ENCODE results near the gene HOXA10.

HOXA10 gene

GRCh38 chr7:27145914-27146412 is 28.2 kb downstream of the HOXA10 start:
- peaks cover 74% of the 10 kb centered on the region for H3K9me3 ChIP-seq
- peaks cover 6% of the 10 kb centered on the region; the same call in 1 of the 2 replicates for H3K4me1 ChIP-seq
- H3K4me3 ChIP-seq = no peak overlapping the region
- H3K9ac ChIP-seq = no peak overlapping the region
- no peak overlapping the region for H3K4me2 ChIP-seq
- no peak overlapping the region for H3K27ac ChIP-seq
- H4K20me1 ChIP-seq = peaks cover 4% of the 10 kb centered on the region; the same call in 1 of the 2 replicates
- no peak for TF ChIP-seq Cebpa-rat (IDR thresholded peaks at IDR 0.05)
- H3K36me3 ChIP-seq = peaks cover 20% of the 10 kb centered on the region
- peaks cover 96% of the 10 kb centered on the region for H3K27me3 ChIP-seq

DNA sequence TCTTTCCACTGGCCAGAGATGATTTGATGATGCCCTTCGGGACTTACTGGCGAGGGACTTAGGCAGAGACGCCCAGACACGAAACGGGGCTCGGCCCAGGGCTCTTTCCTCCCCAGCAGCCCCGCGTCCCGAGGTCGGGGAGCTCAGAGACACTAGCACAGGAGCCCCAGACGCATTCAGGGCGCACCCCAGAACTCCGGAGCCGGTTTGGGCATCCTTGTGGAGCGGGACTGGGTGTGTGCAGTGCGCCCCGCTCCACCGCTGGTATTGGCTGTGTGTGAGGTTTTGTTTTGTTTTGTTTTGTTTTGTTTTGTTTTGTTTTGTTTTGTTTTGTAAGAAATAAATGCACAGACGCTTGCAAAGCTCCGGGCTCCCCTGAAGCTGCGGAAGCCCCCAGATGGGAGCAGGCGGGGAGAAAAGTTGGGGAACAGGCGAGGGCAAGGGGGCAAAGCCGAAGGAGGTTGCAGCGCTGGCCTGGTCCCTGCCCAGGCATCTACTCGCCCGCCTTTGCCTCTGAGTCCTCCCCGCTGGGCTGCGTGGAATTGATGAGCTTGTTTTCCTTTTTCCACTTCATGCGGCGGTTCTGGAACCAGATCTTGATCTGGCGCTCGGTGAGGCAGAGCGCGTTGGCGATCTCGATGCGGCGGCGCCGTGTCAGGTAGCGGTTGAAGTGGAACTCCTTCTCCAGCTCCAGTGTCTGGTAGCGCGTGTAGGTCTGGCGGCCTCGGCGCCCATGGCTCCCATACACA is 28.8 kb downstream of the HOXA10 start:
- TF ChIP-seq Cebpa-rat (IDR thresholded peaks at IDR 0.05) = no peak
- no peak overlapping the region for H3K4me3 ChIP-seq
- peaks cover 20% of the 10 kb centered on the region for H3K36me3 ChIP-seq
- H3K9ac ChIP-seq = no peak overlapping the region
- peaks cover 4% of the 10 kb centered on the region; the same call in 1 of the 2 replicates for H4K20me1 ChIP-seq
- H3K4me1 ChIP-seq = 0 out of 2 replicates have a peak, but pooled peaks cover 6% of the 10 kb centered on the region
- no peak overlapping the region for H3K27ac ChIP-seq
- H3K4me2 ChIP-seq = no peak overlapping the region
- H3K27me3 ChIP-seq = peaks cover 90% of the 10 kb centered on the region
- peaks cover 74% of the 10 kb centered on the region for H3K9me3 ChIP-seq

DNA sequence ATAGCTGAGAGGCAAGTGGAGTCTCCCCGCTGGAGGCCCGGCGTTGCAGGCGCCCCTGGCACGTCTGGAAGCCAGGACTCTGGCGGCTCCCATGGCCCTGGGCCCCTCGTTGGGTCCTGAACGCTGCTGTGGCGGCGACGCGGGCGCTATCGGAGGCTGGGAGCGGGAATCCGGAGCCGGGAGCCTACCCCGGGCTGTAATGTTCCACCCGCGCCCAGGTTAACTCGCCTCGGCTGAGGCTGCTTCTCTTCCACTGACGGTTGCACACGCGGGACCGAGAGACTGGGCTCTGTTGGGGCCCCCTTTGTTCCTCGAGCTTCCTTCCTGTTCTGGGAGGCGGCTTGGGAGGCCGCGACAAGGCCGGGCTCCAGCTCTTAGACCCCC is 29.3 kb downstream of the HOXA10 start:
- no peak overlapping the region for H3K9ac ChIP-seq
- peaks cover 74% of the 10 kb centered on the region for H3K9me3 ChIP-seq
- H3K4me3 ChIP-seq = no peak overlapping the region
- peaks cover 4% of the 10 kb centered on the region; the same call in 1 of the 2 replicates for H4K20me1 ChIP-seq
- H3K4me1 ChIP-seq = 0 out of 2 replicates have a peak, but pooled peaks cover 6% of the 10 kb centered on the region
- H3K27me3 ChIP-seq = peaks cover 84% of the 10 kb centered on the region
- no peak for TF ChIP-seq Cebpa-rat (IDR thresholded peaks at IDR 0.05)
- H3K27ac ChIP-seq = no peak overlapping the region
- H3K36me3 ChIP-seq = peaks cover 20% of the 10 kb centered on the region
- no peak overlapping the region for H3K4me2 ChIP-seq

- H3K27ac ChIP-seq = no peak overlapping the region
- H3K9me3 ChIP-seq = peaks cover 80% of the 10 kb centered on the region
- H4K20me1 ChIP-seq = peaks cover 4% of the 10 kb centered on the region; the same call in 1 of the 2 replicates
- H3K36me3 ChIP-seq = peaks cover 20% of the 10 kb centered on the region
- peaks cover 78% of the 10 kb centered on the region for H3K27me3 ChIP-seq
- no peak for TF ChIP-seq Cebpa-rat (IDR thresholded peaks at IDR 0.05)
- H3K4me1 ChIP-seq = 0 out of 2 replicates have a peak, but pooled peaks cover 6% of the 10 kb centered on the region
- H3K9ac ChIP-seq = no peak overlapping the region
- 0 out of 2 replicates have a peak overlapping the region, but pooled peaks have one; percentile 18 for H3K4me3 ChIP-seq
- H3K4me2 ChIP-seq = no peak overlapping the region
Observed at GRCh38 chr7:27143950-27144780, 30.0 kb downstream of the HOXA10 start.

DNA sequence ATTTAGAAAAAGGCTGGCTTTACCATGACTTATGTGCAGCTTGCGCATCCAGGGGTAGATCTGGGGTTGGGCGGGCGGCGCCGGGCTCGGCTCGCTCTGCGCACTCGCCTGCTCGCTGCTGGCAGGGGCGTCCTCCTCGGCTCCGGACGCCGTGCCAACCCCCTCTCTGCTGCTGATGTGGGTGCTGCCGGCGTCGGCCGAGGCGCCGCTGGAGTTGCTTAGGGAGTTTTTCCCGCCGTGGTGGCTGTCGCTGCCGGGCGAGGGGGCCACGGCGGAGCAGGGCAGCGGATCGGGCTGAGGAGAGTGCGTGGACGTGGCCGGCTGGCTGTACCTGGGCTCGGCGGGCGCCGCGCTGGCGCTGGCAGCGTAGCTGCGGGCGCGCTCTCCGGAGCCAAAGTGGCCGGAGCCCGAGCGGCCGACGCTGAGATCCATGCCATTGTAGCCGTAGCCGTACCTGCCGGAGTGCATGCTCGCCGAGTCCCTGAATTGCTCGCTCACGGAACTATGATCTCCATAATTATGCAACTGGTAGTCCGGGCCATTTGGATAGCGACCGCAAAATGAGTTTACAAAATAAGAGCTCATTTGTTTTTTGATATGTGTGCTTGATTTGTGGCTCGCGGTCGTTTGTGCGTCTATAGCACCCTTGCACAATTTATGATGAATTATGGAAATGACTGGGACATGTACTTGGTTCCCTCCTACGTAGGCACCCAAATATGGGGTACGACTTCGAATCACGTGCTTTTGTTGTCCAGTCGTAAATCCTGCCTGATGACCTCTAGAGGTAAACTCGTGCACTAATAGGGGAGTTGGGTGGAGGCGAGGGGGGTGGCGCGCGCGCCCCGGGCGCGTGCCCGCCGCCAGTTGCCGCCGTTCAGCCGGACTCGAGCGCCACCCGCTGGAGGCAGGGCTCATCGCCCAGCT is 30.8 kb downstream of the HOXA10 start, which contains the start of gene HOXA5:
HOXA5 (minus strand) TSS at position 659 of the 927 bp plus-strand sequence; CDS start at position 585, 74 bp downstream.
- Histone ChIP-seq H3K4me2 (no peak within 1 kb of the TSS), H3K4me1 (0 out of 2 replicates have a peak, but pooled peaks cover 2% of the 10 kb centered on the region), H4K20me1 (no peaks in the 10 kb centered on the region), H3K9ac (no peak within 1 kb of the TSS), H3K9me3 (peaks cover 75% of the 10 kb centered on the region), H3K36me3 (peaks cover 20% of the 10 kb centered on the region), H3K27me3 (peaks cover 69% of the 10 kb centered on the region), H3K4me3 (0 out of 2 replicates have a peak within 1 kb of the TSS, but pooled peaks have one; percentile 18), H3K27ac (no peak within 1 kb of the TSS)
- TF ChIP-seq Cebpa-rat (IDR thresholded peaks at IDR 0.05) = no peak

GRCh38 chr7:27142580-27143022 is 31.5 kb downstream of the HOXA10 start:
- H3K36me3 ChIP-seq = peaks cover 20% of the 10 kb centered on the region
- H3K9me3 ChIP-seq = peaks cover 68% of the 10 kb centered on the region
- H3K4me3 ChIP-seq = no peak overlapping the region
- peaks cover 62% of the 10 kb centered on the region for H3K27me3 ChIP-seq
- no peak for TF ChIP-seq Cebpa-rat (IDR thresholded peaks at IDR 0.05)
- H3K4me1 ChIP-seq = peaks cover 2% of the 10 kb centered on the region; the same call in 1 of the 2 replicates
- no peak overlapping the region for H3K27ac ChIP-seq
- H3K9ac ChIP-seq = no peak overlapping the region
- no peaks in the 10 kb centered on the region for H4K20me1 ChIP-seq
- no peak overlapping the region for H3K4me2 ChIP-seq

DNA sequence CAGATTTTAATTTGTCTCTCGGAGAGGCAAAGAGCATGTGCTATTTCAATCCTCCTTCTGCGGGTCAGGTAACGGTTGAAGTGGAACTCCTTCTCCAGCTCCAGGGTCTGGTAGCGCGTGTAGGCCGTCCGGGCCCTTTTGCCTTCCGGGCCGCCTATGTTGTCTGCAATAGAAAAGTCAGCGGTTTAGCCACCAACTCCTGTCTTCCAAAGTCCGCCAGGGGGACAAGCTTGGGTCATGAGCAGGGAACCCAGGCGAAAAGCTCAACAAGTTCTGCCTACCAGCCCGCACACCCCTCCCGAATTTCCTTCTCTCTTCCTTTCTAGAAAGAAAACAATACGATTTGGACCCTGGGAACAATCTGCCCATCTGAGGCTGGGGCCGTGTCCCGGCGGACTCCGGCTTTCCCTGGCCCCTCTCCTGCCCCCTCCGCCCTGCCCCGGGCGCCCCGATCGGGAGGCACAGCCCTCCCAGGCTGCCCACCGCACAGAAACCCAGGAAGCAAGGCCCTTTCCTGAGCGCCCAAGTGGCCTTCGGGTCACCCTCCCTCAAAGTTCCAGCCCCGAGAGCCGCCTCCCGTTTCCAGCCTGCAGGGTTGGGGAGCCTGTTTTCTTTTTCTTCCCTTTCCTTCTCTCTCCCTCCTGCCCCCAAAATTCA is 32.1 kb downstream of the HOXA10 start:
- Histone ChIP-seq H3K9me3 (peaks cover 62% of the 10 kb centered on the region), H3K27me3 (peaks cover 60% of the 10 kb centered on the region), H3K27ac (no peak overlapping the region), H3K36me3 (peaks cover 20% of the 10 kb centered on the region), H3K9ac (no peak overlapping the region), H3K4me3 (no peak overlapping the region), H3K4me2 (no peak overlapping the region), H4K20me1 (no peaks in the 10 kb centered on the region), H3K4me1 (peaks cover 8% of the 10 kb centered on the region)
- TF ChIP-seq Cebpa-rat (IDR thresholded peaks at IDR 0.05) = no peak

DNA sequence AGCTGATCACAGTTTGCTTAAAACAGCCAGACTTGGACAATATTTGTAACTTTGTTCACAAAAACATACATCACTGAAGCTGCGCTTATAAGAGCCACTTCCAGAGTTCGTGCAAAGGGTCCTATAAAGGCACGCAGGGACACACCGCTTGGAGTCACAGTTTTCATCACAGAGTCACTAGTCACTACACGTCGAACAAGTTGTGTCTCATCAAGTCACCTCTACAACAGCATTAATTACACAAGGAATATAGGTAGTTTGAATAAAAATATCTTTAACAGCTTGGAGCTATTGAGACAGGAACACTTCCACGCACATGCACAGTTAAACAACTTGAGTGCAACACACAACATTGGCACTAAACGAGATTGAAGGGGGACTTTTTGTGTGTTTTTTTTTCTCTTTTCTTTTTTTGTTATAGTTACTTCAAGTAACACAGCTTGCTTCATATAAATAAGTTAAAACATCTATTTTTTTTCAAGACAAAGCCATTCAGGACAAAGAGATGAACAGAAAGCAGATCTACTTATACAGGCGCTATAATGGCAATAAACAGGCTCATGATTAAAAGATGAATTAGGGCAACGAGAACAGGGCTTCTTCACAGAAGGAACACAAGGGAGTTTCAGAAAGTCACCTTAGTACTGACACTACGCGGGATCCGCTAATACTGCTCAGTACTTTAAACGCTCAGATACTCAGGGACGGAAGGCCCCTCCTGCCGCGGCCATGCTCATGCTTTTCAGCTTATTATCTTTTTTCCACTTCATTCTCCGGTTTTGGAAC is 32.8 kb downstream of the HOXA10 start:
- H3K27ac ChIP-seq = no peak overlapping the region
- peaks cover 12% of the 10 kb centered on the region for H3K4me1 ChIP-seq
- H3K36me3 ChIP-seq = peaks cover 20% of the 10 kb centered on the region
- no peaks in the 10 kb centered on the region for H4K20me1 ChIP-seq
- H3K4me3 ChIP-seq = no peak overlapping the region
- no peak overlapping the region for H3K9ac ChIP-seq
- no peak for TF ChIP-seq Cebpa-rat (IDR thresholded peaks at IDR 0.05)
- peaks cover 58% of the 10 kb centered on the region for H3K27me3 ChIP-seq
- H3K9me3 ChIP-seq = peaks cover 57% of the 10 kb centered on the region
- H3K4me2 ChIP-seq = no peak overlapping the region

Measured in BLaER1 (cell line).